HCT116 (cell line): ENCODE measurements around the gene ATP5F1D. TPM values are rescaled to one million over a fixed set of nuclear protein-coding genes. Genes with fewer than 3 reads are reported as not detected.

ENCODE experiments used
- ATAC-seq: fragments of 200-7000 bp; cut with Tn5 transposase; 2 replicates; pipeline ENCODE4 v1.9.1; 2020; ENCODE audit warnings: mild to moderate bottlenecking, moderate library complexity
- BruUV-seq: library from RNA; stranded (reverse); fragments of 400-500 nt; replicated peaks from 2 replicates; lab custom pipeline; 2021; lab: Mats Ljungman, UMichigan
- CTCF ChIA-PET: fragments of 300-600 bp; sonication (Branson Sonifier 250); formaldehyde crosslinking; loops from one replicate; lab custom pipeline; 2021; ENCODE audit warnings: antibody characterized with exemption; lab: Charles Lee
- POLR2A ChIA-PET: fragments of 300-600, 350-600 bp; sonication (Branson Sonifier 250); formaldehyde crosslinking; loops from one replicate; lab custom pipeline; 2021; ENCODE audit warnings: antibody characterized with exemption; lab: Charles Lee
- RAD21 ChIA-PET, 2 experiments: fragments of 300-600 bp; sonication (Branson Sonifier 250); formaldehyde crosslinking; loops; one replicate each; lab custom pipeline; 2023; ENCODE audit warnings: low total read pairs in 2 of 2; ENCODE audit not compliant: uncharacterized antibody in 2 of 2, unreplicated experiment in 2 of 2, low non-redundant PET in 1 of 2; lab: Charles Lee
- DNase-seq: peaks from one replicate; pipeline ENCODE4 v3.0.0-alpha.2; 2010; ENCODE audit warnings: low read depth, low spot score
- H2AFZ ChIP-seq: fragments of 200-600 bp; shearing (Covaris generic), sonication (generic); 2 replicates; pipeline ENCODE4 v1.6.1; 2017; ENCODE audit warnings: low read depth, mixed run types, mixed read lengths, antibody characterized with exemption, low read length; ENCODE audit not compliant: poor library complexity, severe bottlenecking
- H3K27ac ChIP-seq: 2 replicates; pipeline ENCODE4 v1.5.1; 2012; ENCODE audit warnings: low read depth, low read length
- H3K27me3 ChIP-seq: fragments of 200-600 bp; sonication (generic); 2 replicates; pipeline ENCODE4 v1.6.1; 2016; ENCODE audit warnings: mixed run types, low read length, mixed read lengths; ENCODE audit not compliant: insufficient read depth
- H3K36me3 ChIP-seq, 2 experiments: fragments of 200-500 bp in 1 of 2; fragments of 200-600 bp in 1 of 2; sonication (Bioruptor generic) in 1 of 2; sonication (generic) in 1 of 2; 2 replicates each; pipeline versions ENCODE4 v1.5.1 to v1.6.1; 2014 to 2016; ENCODE audit warnings: low read length in 2 of 2, inconsistent platforms in 1 of 2, mixed read lengths in 1 of 2, mixed run types in 1 of 2; ENCODE audit not compliant: insufficient read depth in 2 of 2, control insufficient read depth in 1 of 2
- H3K4me1 ChIP-seq, 2 experiments: fragments of 200-600 bp in 1 of 2; sonication (generic) in 1 of 2; 2 replicates each; pipeline versions ENCODE4 v1.5.1 to v1.6.1; 2012 to 2017; ENCODE audit warnings: low read length in 2 of 2, inconsistent platforms in 1 of 2, mild to moderate bottlenecking in 1 of 2, mixed read lengths in 1 of 2, mixed run types in 1 of 2, moderate library complexity in 1 of 2; ENCODE audit not compliant: insufficient read depth in 2 of 2, control insufficient read depth in 1 of 2
- H3K4me2 ChIP-seq: fragments of 200-600 bp; sonication (generic); 2 replicates; pipeline ENCODE4 v1.6.1; 2017; ENCODE audit warnings: mixed run types, low read length, mixed read lengths
- H3K4me3 ChIP-seq, 2 experiments: fragments of 200-600 bp in 1 of 2; sonication (generic) in 1 of 2; replicated peaks in 1 of 2; 2 replicates each; pipeline ENCODE4 v1.5.1; 2011 to 2016; ENCODE audit warnings: low read length in 2 of 2, control low read depth in 1 of 2, low read depth in 1 of 2, mild to moderate bottlenecking in 1 of 2, mixed read lengths in 1 of 2, mixed run types in 1 of 2
- H3K79me2 ChIP-seq: fragments of 200-600 bp; sonication (generic); 2 replicates; pipeline ENCODE4 v1.6.1; 2017; ENCODE audit warnings: mild to moderate bottlenecking, mixed run types, low read length, moderate library complexity, mixed read lengths; ENCODE audit not compliant: insufficient read depth
- H3K9ac ChIP-seq: fragments of 200-600 bp; sonication (generic); 2 replicates; pipeline ENCODE4 v1.6.1; 2016; ENCODE audit warnings: low read length, mixed read lengths
- H3K9me2 ChIP-seq: fragments of 200-600 bp; sonication (generic), shearing (Covaris generic); 2 replicates; pipeline ENCODE4 v1.6.1; 2017; ENCODE audit warnings: mixed run types, mild to moderate bottlenecking, moderate library complexity; ENCODE audit not compliant: insufficient read depth
- H3K9me3 ChIP-seq, 2 experiments: fragments of 200-500 bp in 1 of 2; fragments of 200-600 bp in 1 of 2; sonication (Bioruptor generic) in 1 of 2; sonication (generic) in 1 of 2; 2 replicates each; pipeline ENCODE4 v1.6.1; 2014 to 2017; ENCODE audit warnings: low read length in 2 of 2, mixed read lengths in 2 of 2, inconsistent platforms in 1 of 2, low read depth in 1 of 2, mild to moderate bottlenecking in 1 of 2, mixed run types in 1 of 2, moderate library complexity in 1 of 2; ENCODE audit not compliant: control insufficient read depth in 1 of 2, insufficient read depth in 1 of 2
- H4K20me1 ChIP-seq: fragments of 200-600 bp; sonication (generic), shearing (Covaris generic); 2 replicates; pipeline ENCODE4 v1.6.1; 2017; ENCODE audit warnings: mixed run types, mild to moderate bottlenecking, moderate library complexity; ENCODE audit not compliant: insufficient read depth
- CEBPB ChIP-seq: IDR thresholded peaks from 2 replicates; pipeline ENCODE4 v1.6.1; 2012; ENCODE audit warnings: low read depth
- CTCF ChIP-seq, 3 experiments: fragments of 200-600 bp in 1 of 3; sonication (generic) in 1 of 3; IDR thresholded peaks in 2 of 3; conservative IDR thresholded peaks in 1 of 3; 2 replicates each; pipeline ENCODE4 v1.5.1; 2012 to 2017; ENCODE audit warnings: low read depth in 2 of 3, low read length in 2 of 3, antibody characterized with exemption in 1 of 3, borderline replicate concordance in 1 of 3, control low read depth in 1 of 3, mild to moderate bottlenecking in 1 of 3, mixed read lengths in 1 of 3, mixed run types in 1 of 3, moderate library complexity in 1 of 3; ENCODE audit not compliant: insufficient read depth in 1 of 3
- ELF1 ChIP-seq: IDR thresholded peaks from 2 replicates; pipeline ENCODE4 v1.6.1; 2012; ENCODE audit warnings: low read depth, borderline replicate concordance
- EZH2 ChIP-seq: fragments of 200-600 bp; sonication (generic); IDR thresholded peaks from 2 replicates; pipeline ENCODE4 v1.6.1; 2017; ENCODE audit warnings: antibody characterized with exemption, mixed run types
- EZH2phosphoT487 ChIP-seq: fragments of 200-600 bp; IDR thresholded peaks from 2 replicates; pipeline ENCODE4 v1.6.1; 2018; ENCODE audit warnings: antibody characterized with exemption, borderline replicate concordance
- MAX ChIP-seq: IDR thresholded peaks from 2 replicates; pipeline ENCODE4 v1.6.1; 2012
- POLR2A ChIP-seq: IDR thresholded peaks from 2 replicates; pipeline ENCODE4 v1.7.0; 2011; ENCODE audit warnings: borderline replicate concordance; ENCODE audit not compliant: insufficient read depth, insufficient read length; ENCODE audit errors: extremely low read depth
- POLR2AphosphoS5 ChIP-seq: IDR thresholded peaks from 2 replicates; pipeline ENCODE4 v1.6.1; 2011; ENCODE audit warnings: mild to moderate bottlenecking, low read depth, low read length, moderate library complexity
- RAD21 ChIP-seq: IDR thresholded peaks from 2 replicates; pipeline ENCODE4 v1.6.1; 2012; ENCODE audit warnings: low read depth, mild to moderate bottlenecking
- REST ChIP-seq: IDR thresholded peaks from 2 replicates; pipeline ENCODE4 v1.6.1; 2012; ENCODE audit warnings: low read depth
- SIN3A ChIP-seq: IDR thresholded peaks from 2 replicates; pipeline ENCODE4 v1.6.1; 2012; ENCODE audit warnings: low read depth
- SRF ChIP-seq: IDR thresholded peaks from 2 replicates; pipeline ENCODE4 v1.6.1; 2012; ENCODE audit warnings: low read depth
- TCF7L2 ChIP-seq: IDR thresholded peaks from 2 replicates; pipeline ENCODE4 v1.7.0; 2011; ENCODE audit warnings: borderline replicate concordance, inconsistent platforms; ENCODE audit not compliant: insufficient read depth, insufficient read length; ENCODE audit errors: extremely low read depth
- ZBTB33 ChIP-seq: IDR thresholded peaks from 2 replicates; pipeline ENCODE4 v1.6.1; 2011; ENCODE audit warnings: mild to moderate bottlenecking, low read length, moderate library complexity; ENCODE audit not compliant: insufficient replicate concordance; ENCODE audit errors: extremely low read depth
- ZFX ChIP-seq: fragments of 450-650 bp; IDR thresholded peaks from 2 replicates; pipeline ENCODE4 v1.6.1; 2017
- ZNF274 ChIP-seq: fragments of 200-500 bp; sonication (Bioruptor generic); IDR thresholded peaks from 2 replicates; pipeline ENCODE4 v1.6.1; 2014; ENCODE audit warnings: mild to moderate bottlenecking, low read depth, low read length, inconsistent platforms
- intact Hi-C: fragments of 100-400 bp; cut with micrococcal nuclease; formaldehyde crosslinking; loops from 2 replicates; pipeline ENCODE4 v1.10.0; 2022
- total RNA-seq: library from RNA; stranded (reverse); gene quantifications from one replicate; pipeline ENCODE4 v1.2.1, GENCODE V29; 2021; ENCODE audit not compliant: unreplicated experiment

The ATP5F1D gene
- total RNA-seq, 1 experiment from 2014 or later, result 428 TPM

- TF ChIP-seq REST, result no peak
Measured at GRCh38 chr19:1285737-1286360, 44.3 kb downstream of the ATP5F1D start, which contains the start of gene EFNA2 (continued).

- Histone ChIP-seq H3K27ac (peak overlapping the region; percentile 38; the same call in 1 of the 2 replicates), H3K4me2 (peak overlapping the region; percentile 95), H3K27me3 (no peaks in the 10 kb centered on the region), H3K4me1 (peaks cover 16 to 31% of the 10 kb centered on the region in 2 experiments), H3K36me3 (no peaks in the 10 kb centered on the region), H3K79me2 (no peaks in the 10 kb centered on the region), H3K4me3 (peak overlapping the region; percentile 64 to 69), H2AFZ (no peak overlapping the region), H3K9ac (peak overlapping the region; percentile 65), H3K9me2 (no peaks in the 10 kb centered on the region), H3K9me3 (no peaks in the 10 kb centered on the region), H4K20me1 (no peaks in the 10 kb centered on the region)
- intact Hi-C loops, result no loop called here
- RAD21 ChIA-PET, result no interaction called here
- DNase-seq (no peak), ATAC-seq (no peak)
- BruUV-seq, result no TSS peak
- POLR2A ChIA-PET, result no interaction called here
- CTCF ChIA-PET, result no interaction called here
- no peak for TF ChIP-seq POLR2A
- TF ChIP-seq ZFX, result no peak
- TF ChIP-seq EZH2, result no peak
- no peak for TF ChIP-seq RAD21
- TF ChIP-seq CTCF (IDR thresholded peaks at IDR 0.05 in 2 of 3, conservative IDR thresholded peaks at IDR 0.05 in 1 of 3; ENCODE audit: borderline replicate concordance in 1 of 3, insufficient read depth in 1 of 3, low read depth in 2 of 3, low read length in 2 of 3), result no peak
- no peak for TF ChIP-seq ELF1
- TF ChIP-seq POLR2AphosphoS5, result no peak
- TF ChIP-seq CEBPB, result no peak
- no peak for TF ChIP-seq ZNF274
- TF ChIP-seq EZH2phosphoT487, result no peak
- no peak for TF ChIP-seq SRF
- no peak for TF ChIP-seq SIN3A
- no peak for TF ChIP-seq MAX
- no peak for TF ChIP-seq TCF7L2
- TF ChIP-seq ZBTB33, result no peak
Measured at GRCh38 chr19:1286487-1287353, 45.2 kb downstream of the ATP5F1D start.
